Measurements from ENCODE around the gene STX16. TPM values are rescaled to one million over a fixed set of nuclear protein-coding genes. Genes with fewer than 3 reads are reported as not detected.

STX16 gene
- total RNA-seq, 1 donor from 2014 or later = 67.8 TPM

GRCh38 chr20:58633161-58634053 lies 17.7 kb upstream of the STX16 start:
- no peak for ATAC-seq
- Histone ChIP-seq H3K4me3 (no peak overlapping the region), H3K27ac (no peak overlapping the region), H3K36me3 (no peaks in the 10 kb centered on the region), H3K9me3 (no peaks in the 10 kb centered on the region), H3K27me3 (ENCODE audit: low read depth) (peaks cover 21% of the 10 kb centered on the region), H3K4me1 (no peaks in the 10 kb centered on the region)
- no peak for DNase-seq
- TF ChIP-seq CTCF (IDR thresholded peaks at IDR 0.05) = no peak
- intact Hi-C loops (cut with DNase I) = no loop called here

DNA sequence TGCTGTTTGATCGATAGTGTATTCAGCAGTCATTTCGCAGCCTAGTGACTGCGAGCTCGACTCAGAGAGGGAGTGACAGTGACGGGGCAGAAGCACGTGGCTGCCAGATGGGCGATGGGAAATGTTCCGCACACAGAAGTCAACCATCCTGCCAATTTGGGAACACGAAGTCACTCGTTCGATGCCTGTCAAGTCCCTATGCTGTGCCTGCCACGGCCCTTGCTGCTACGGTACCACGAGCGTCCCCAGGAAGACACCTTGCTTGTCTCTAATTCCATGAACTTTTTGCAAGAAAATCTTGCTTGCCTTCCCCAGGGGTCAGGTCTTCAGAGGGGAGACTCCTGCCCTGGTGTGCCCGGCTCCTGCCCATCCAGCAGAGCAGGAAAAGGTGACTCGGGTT lies 17.0 kb upstream of the STX16 start:
- ATAC-seq = no peak
- Histone ChIP-seq H3K36me3 (no peaks in the 10 kb centered on the region), H3K27me3 (ENCODE audit: low read depth) (peaks cover 17% of the 10 kb centered on the region), H3K27ac (no peak overlapping the region), H3K9me3 (no peaks in the 10 kb centered on the region), H3K4me1 (no peaks in the 10 kb centered on the region), H3K4me3 (no peak overlapping the region)
- no peak for TF ChIP-seq CTCF (IDR thresholded peaks at IDR 0.05)
- intact Hi-C loops (cut with DNase I) = no loop called here
- no peak for DNase-seq

DNA sequence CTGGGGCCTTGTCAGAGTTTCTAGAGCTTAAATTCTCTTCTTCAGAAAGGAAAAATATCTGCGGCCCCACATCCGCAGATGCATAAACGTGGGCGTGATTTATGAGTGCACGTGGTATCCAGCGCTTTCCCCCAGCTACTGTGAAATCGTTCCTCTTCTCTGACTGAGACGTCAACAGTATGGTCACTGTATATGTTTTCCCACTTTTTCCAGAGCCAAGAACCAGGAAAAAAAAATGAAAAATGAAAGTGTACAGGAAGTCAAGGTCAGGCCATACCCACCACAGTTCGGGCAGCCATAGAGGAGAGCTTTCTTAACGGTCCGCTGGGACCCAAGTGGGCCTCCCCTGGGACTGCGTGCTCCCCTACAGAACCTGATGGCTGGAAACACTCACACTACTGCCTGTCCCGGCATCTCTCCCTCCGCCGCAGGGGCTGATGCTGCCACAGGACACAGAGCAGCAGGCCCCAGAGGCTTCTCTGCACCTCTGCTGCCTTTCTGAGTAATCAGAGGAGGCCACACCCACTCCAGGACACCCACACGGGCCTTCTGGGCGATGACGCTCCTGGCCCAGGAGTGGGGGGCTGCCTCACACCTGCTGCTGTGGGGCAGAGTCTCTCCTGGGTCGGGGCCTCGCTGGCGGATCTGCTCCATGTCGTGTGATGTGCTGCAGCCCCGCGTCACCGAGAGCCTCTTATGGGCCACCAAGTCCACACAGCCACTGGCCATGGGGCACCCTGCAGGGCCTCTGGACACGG lies 16.4 kb upstream of the STX16 start:
- H3K9me3 ChIP-seq = no peaks in the 10 kb centered on the region
- no peaks in the 10 kb centered on the region for H3K4me1 ChIP-seq
- peaks cover 14% of the 10 kb centered on the region for H3K27me3 ChIP-seq (ENCODE audit: low read depth)
- peak in 1 of 2 donors; percentile 11 for ATAC-seq
- TF ChIP-seq CTCF (IDR thresholded peaks at IDR 0.05) = no peak
- no peaks in the 10 kb centered on the region for H3K36me3 ChIP-seq
- H3K27ac ChIP-seq = no peak overlapping the region
- DNase-seq = no peak
- no peak overlapping the region for H3K4me3 ChIP-seq
- intact Hi-C loops (cut with DNase I) = no loop called here

DNA sequence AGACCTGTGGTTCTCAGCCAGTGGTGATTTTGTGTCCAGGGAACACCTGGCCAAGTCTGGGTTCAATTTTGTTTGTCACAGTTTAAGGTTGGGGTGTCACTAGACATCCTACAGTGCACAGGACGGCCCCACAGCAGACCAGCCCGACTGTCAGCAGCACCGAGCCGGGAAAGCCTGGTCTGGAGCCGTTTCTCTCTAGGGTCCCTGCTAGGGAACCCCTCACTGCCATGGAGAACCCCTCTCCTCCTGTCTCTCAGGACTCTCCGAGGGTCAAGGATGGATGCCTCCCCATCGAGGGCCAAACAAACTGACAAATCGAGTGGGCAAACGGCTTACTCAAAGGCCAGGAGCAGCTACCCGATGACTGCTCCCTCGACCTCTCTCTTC lies 15.8 kb upstream of the STX16 start:
- Histone ChIP-seq H3K4me1 (no peaks in the 10 kb centered on the region), H3K36me3 (no peaks in the 10 kb centered on the region), H3K27ac (no peak overlapping the region), H3K4me3 (no peak overlapping the region), H3K27me3 (ENCODE audit: low read depth) (peaks cover 16% of the 10 kb centered on the region), H3K9me3 (no peaks in the 10 kb centered on the region)
- TF ChIP-seq CTCF (IDR thresholded peaks at IDR 0.05) = no peak
- no peak for DNase-seq
- ATAC-seq = peak in 1 of 2 donors; percentile 9
- intact Hi-C loops (cut with DNase I) = no loop called here

GRCh38 chr20:58636396-58636982 lies 14.6 kb upstream of the STX16 start:
- Histone ChIP-seq H3K4me1 (no peaks in the 10 kb centered on the region), H3K36me3 (no peaks in the 10 kb centered on the region), H3K9me3 (no peaks in the 10 kb centered on the region), H3K27ac (no peak overlapping the region), H3K4me3 (no peak overlapping the region), H3K27me3 (ENCODE audit: low read depth) (peaks cover 16% of the 10 kb centered on the region)
- intact Hi-C loops (cut with DNase I) = no loop called here
- TF ChIP-seq CTCF (IDR thresholded peaks at IDR 0.05) = no peak
- ATAC-seq (no peak), DNase-seq (no peak)

All from lower lobe of right lung (tissue), 2 donors.